ENCODE measurements around the gene GATM. TPM values are rescaled to one million over a fixed set of nuclear protein-coding genes. Genes with fewer than 3 reads are reported as not detected.

GATM gene
- total RNA-seq, 1 donor from 2014 or later = 15.7 TPM

GRCh38 chr15:45402955-45403877 lies 24.9 kb upstream of the GATM start:
- intact Hi-C loops (cut with micrococcal nuclease) = loop anchor here (1.0 to 5.0 kb wide), 8 partner anchors 11 to 676 kb away; partner anchors contain the start of genes BLOC1S6 and GATM
- H3K27me3 Mint-ChIP-seq = no peaks in the 10 kb centered on the region
- H3K4me3 Mint-ChIP-seq = peak overlapping the region; percentile 95
- ChIA-PET POLR2A (interaction anchor here (1.0 to 3.4 kb wide), 17 partner anchors 11 to 693 kb away, joined by 3 to 53 read pairs (median 8); partner anchors contain the start of gene SQOR), CTCF (interaction anchor here (0.8 to 5.7 kb wide), 7 partner anchors 11 to 276 kb away, joined by 3 to 65 read pairs (median 3); partner anchors contain the start of gene BLOC1S6)
- H3K4me1 Mint-ChIP-seq = peaks cover 33% of the 10 kb centered on the region
- H3K27ac Mint-ChIP-seq = peak overlapping the region; percentile 18
- no peak for ATAC-seq (ENCODE audit: low read depth)
- H3K9me3 Mint-ChIP-seq = no peaks in the 10 kb centered on the region
- DNase-seq = peak; percentile 27
- H3K36me3 Mint-ChIP-seq (ENCODE audit: low read depth) = peaks cover 33% of the 10 kb centered on the region
- TF ChIP-seq, protein P1, sequence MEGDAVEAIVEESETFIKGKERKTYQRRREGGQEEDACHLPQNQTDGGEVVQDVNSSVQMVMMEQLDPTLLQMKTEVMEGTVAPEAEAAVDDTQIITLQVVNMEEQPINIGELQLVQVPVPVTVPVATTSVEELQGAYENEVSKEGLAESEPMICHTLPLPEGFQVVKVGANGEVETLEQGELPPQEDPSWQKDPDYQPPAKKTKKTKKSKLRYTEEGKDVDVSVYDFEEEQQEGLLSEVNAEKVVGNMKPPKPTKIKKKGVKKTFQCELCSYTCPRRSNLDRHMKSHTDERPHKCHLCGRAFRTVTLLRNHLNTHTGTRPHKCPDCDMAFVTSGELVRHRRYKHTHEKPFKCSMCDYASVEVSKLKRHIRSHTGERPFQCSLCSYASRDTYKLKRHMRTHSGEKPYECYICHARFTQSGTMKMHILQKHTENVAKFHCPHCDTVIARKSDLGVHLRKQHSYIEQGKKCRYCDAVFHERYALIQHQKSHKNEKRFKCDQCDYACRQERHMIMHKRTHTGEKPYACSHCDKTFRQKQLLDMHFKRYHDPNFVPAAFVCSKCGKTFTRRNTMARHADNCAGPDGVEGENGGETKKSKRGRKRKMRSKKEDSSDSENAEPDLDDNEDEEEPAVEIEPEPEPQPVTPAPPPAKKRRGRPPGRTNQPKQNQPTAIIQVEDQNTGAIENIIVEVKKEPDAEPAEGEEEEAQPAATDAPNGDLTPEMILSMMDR (IDR thresholded peaks at IDR 0.05) = no peak

GRCh38 chr15:45402162-45402954 lies 24.0 kb upstream of the GATM start:
- Mint-ChIP-seq H3K4me1 (peaks cover 33% of the 10 kb centered on the region), H3K36me3 (ENCODE audit: low read depth) (peaks cover 25% of the 10 kb centered on the region), H3K4me3 (peak overlapping the region; percentile 95), H3K9me3 (no peaks in the 10 kb centered on the region), H3K27ac (peak overlapping the region; percentile 91), H3K27me3 (no peaks in the 10 kb centered on the region)
- intact Hi-C loops (cut with micrococcal nuclease) = loop anchor here (1.0 to 5.0 kb wide), 7 partner anchors 10 to 675 kb away; partner anchors contain the start of genes BLOC1S6 and GATM
- DNase-seq (peak; percentile 90), ATAC-seq (ENCODE audit: low read depth) (peak; percentile 92)
- CTCF ChIA-PET = interaction anchor here (0.8 to 5.7 kb wide), 10 partner anchors 10 to 276 kb away, joined by 3 to 65 read pairs (median 4); partner anchors contain the start of gene BLOC1S6
- POLR2A ChIA-PET = interaction anchor here (0.6 to 3.4 kb wide), 24 partner anchors 9 to 692 kb away, joined by 3 to 53 read pairs (median 7); partner anchors contain the start of genes BLOC1S6, SHF and SQOR
- TF ChIP-seq, protein P1 (IDR thresholded peaks at IDR 0.05) = no peak

- ChIA-PET CTCF (interaction anchor here (0.9 to 5.7 kb wide), 10 partner anchors 10 to 275 kb away, joined by 3 to 65 read pairs (median 4); partner anchors contain the start of gene BLOC1S6), POLR2A (interaction anchor here (0.6 to 3.4 kb wide), 23 partner anchors 9 to 243 kb away, joined by 3 to 53 read pairs (median 7); partner anchors contain the start of genes BLOC1S6, SHF and SQOR)
- ATAC-seq (ENCODE audit: low read depth) (no peak), DNase-seq (no peak)
- H3K4me3 Mint-ChIP-seq = peak overlapping the region; percentile 95
- H3K36me3 Mint-ChIP-seq (ENCODE audit: low read depth) = peaks cover 19% of the 10 kb centered on the region
- H3K9me3 Mint-ChIP-seq = no peaks in the 10 kb centered on the region
- H3K27me3 Mint-ChIP-seq = no peaks in the 10 kb centered on the region
- TF ChIP-seq, protein P1 (IDR thresholded peaks at IDR 0.05) = no peak
- H3K27ac Mint-ChIP-seq = peak overlapping the region; percentile 91
- intact Hi-C loops (cut with micrococcal nuclease) = loop anchor here (1.0 to 5.0 kb wide), 7 partner anchors 9 to 674 kb away; partner anchors contain the start of genes BLOC1S6 and GATM
- H3K4me1 Mint-ChIP-seq = peaks cover 32% of the 10 kb centered on the region
Observed at GRCh38 chr15:45401665-45402161, 23.4 kb upstream of the GATM start.

GRCh38 chr15:45399381-45400212 lies 21.3 kb upstream of the GATM start:
- Mint-ChIP-seq H3K9me3 (no peaks in the 10 kb centered on the region), H3K4me1 (peaks cover 20% of the 10 kb centered on the region), H3K27ac (no peak overlapping the region), H3K4me3 (no peak overlapping the region), H3K27me3 (no peaks in the 10 kb centered on the region), H3K36me3 (ENCODE audit: low read depth) (peaks cover 4% of the 10 kb centered on the region)
- ATAC-seq (ENCODE audit: low read depth) (no peak), DNase-seq (no peak)
- CTCF ChIA-PET = interaction anchor here (0.9 to 5.7 kb wide), 20 partner anchors 7 to 281 kb away, joined by 3 to 65 read pairs (median 4); partner anchors contain the start of gene GATM
- intact Hi-C loops (cut with micrococcal nuclease) = loop anchor here (1.0 to 10.0 kb wide), 5 partner anchors 92 to 672 kb away; partner anchors contain the start of gene SORD
- TF ChIP-seq, protein P1 (IDR thresholded peaks at IDR 0.05) = peak; percentile 69
- POLR2A ChIA-PET = interaction anchor here (1.2 to 3.4 kb wide), 3 partner anchors 7 to 235 kb away, joined by 3 to 45 read pairs (median 3); no protein-coding TSS in a partner anchor

Measured in activated B cell treated with CpG ODN at 0.5 μM for 24 hours (primary cell).